GM21447 (cell line): ENCODE measurements around the gene TBC1D7.
A peak's percentile ranks its signal among the peaks of the same experiment; 100 is the strongest.
"Not testable (repeated sequence)": the region's sequence is repeated elsewhere in the genome, so short reads cannot be mapped to it uniquely, and the experiment has no call there.

Experiments
- ATAC-seq: cut with Tn5 transposase; IDR thresholded peaks from one replicate; pipeline ENCODE4 v1.9.1; 2021; ENCODE audit not compliant: unreplicated experiment

The TBC1D7 gene

GRCh38 chr6:13326031-13326586 lies 2.2 kb downstream of the TBC1D7 start:
- ATAC-seq = not testable (repeated sequence)

- ATAC-seq = no peak
Observed at GRCh38 chr6:13319891-13320564, 8.3 kb downstream of the TBC1D7 start.

- no peak for ATAC-seq
Observed at GRCh38 chr6:13318821-13319220, 9.5 kb downstream of the TBC1D7 start.

GRCh38 chr6:13315896-13316295 lies 12.4 kb downstream of the TBC1D7 start:
- no peak for ATAC-seq

- no peak for ATAC-seq
Observed at GRCh38 chr6:13314806-13315205, 13.5 kb downstream of the TBC1D7 start.

GRCh38 chr6:13311155-13311554 lies 17.2 kb downstream of the TBC1D7 start:
- no peak for ATAC-seq

- ATAC-seq = no peak
Observed at GRCh38 chr6:13308332-13308731, 20.0 kb downstream of the TBC1D7 start.

GRCh38 chr6:13307508-13307995 lies 20.8 kb downstream of the TBC1D7 start:
- no peak for ATAC-seq

GRCh38 chr6:13305791-13306190 lies 22.5 kb downstream of the TBC1D7 start:
- ATAC-seq = no peak

GRCh38 chr6:13305288-13305687 lies 23.0 kb downstream of the TBC1D7 start:
- no peak for ATAC-seq

GRCh38 chr6:13304580-13305260 lies 23.6 kb downstream of the TBC1D7 start:
- peak; percentile 39 for ATAC-seq

- ATAC-seq = no peak
Observed at GRCh38 chr6:13304101-13304500, 24.2 kb downstream of the TBC1D7 start.

- peak; percentile 55 for ATAC-seq
Observed at GRCh38 chr6:13303668-13304017, 24.7 kb downstream of the TBC1D7 start.

GRCh38 chr6:13302751-13303667 lies 25.3 kb downstream of the TBC1D7 start:
- peak; percentile 64 for ATAC-seq

GRCh38 chr6:13302291-13302690 lies 26.0 kb downstream of the TBC1D7 start:
- ATAC-seq = no peak

- ATAC-seq = no peak
Observed at GRCh38 chr6:13300643-13301590, 27.4 kb downstream of the TBC1D7 start.

- ATAC-seq = no peak
Observed at GRCh38 chr6:13299918-13300317, 28.4 kb downstream of the TBC1D7 start.

GRCh38 chr6:13299403-13299821 lies 28.9 kb downstream of the TBC1D7 start:
- no peak for ATAC-seq

- ATAC-seq = no peak
Observed at GRCh38 chr6:13298446-13298845, 29.9 kb downstream of the TBC1D7 start.

- ATAC-seq = no peak
Observed at GRCh38 chr6:13297391-13297790, 30.9 kb downstream of the TBC1D7 start.
